ENCODE measurements around the gene GPR108.

GPR108 gene

DNA sequence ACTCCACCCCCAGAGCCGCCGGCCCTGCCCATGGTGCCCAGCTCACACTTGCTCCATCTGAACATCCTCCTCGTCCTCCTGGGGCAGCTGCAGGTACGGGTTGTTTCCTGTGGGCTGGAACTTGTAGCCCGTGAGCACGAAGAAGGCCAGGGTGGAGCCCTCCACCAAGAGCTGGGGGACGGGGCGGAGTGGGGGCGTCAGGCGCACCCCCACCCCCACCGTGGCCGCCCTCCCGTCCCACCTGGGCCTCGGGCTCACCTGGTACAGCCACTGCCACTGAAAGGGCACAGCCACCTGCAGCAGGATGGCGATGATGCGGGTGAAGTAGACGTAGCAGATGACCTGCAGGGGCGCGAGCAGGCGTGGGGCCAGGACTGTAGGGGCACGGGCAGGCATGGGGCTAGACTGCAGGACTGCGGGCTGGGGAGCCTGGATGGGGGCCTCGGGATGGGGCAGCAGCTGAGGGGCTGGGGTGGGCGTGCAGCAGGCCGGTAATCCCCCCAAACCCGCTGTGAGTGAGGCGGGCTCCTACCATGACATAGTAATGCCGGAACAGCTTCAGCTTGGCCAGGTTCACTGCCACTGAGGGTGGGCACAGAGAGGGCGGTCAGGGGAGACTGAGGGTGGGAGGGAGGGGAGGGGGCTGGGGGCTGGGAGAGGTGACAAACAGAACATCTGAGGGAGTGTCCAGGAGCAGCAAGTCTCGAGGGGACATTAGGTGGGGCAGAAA, 6.3 kb downstream of the GPR108 start:
- TF ChIP-seq YY1 (IDR thresholded peaks at IDR 0.05; ENCODE audit: low read depth), result no peak
- TF ChIP-seq, protein P1, sequence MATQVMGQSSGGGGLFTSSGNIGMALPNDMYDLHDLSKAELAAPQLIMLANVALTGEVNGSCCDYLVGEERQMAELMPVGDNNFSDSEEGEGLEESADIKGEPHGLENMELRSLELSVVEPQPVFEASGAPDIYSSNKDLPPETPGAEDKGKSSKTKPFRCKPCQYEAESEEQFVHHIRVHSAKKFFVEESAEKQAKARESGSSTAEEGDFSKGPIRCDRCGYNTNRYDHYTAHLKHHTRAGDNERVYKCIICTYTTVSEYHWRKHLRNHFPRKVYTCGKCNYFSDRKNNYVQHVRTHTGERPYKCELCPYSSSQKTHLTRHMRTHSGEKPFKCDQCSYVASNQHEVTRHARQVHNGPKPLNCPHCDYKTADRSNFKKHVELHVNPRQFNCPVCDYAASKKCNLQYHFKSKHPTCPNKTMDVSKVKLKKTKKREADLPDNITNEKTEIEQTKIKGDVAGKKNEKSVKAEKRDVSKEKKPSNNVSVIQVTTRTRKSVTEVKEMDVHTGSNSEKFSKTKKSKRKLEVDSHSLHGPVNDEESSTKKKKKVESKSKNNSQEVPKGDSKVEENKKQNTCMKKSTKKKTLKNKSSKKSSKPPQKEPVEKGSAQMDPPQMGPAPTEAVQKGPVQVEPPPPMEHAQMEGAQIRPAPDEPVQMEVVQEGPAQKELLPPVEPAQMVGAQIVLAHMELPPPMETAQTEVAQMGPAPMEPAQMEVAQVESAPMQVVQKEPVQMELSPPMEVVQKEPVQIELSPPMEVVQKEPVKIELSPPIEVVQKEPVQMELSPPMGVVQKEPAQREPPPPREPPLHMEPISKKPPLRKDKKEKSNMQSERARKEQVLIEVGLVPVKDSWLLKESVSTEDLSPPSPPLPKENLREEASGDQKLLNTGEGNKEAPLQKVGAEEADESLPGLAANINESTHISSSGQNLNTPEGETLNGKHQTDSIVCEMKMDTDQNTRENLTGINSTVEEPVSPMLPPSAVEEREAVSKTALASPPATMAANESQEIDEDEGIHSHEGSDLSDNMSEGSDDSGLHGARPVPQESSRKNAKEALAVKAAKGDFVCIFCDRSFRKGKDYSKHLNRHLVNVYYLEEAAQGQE (IDR thresholded peaks at IDR 0.05; ENCODE audit: low read depth), result no peak
- no peak for TF ChIP-seq CEBPB (IDR thresholded peaks at IDR 0.05)
- TF ChIP-seq TCF12 (IDR thresholded peaks at IDR 0.05; ENCODE audit: low read depth), result no peak
- no peak for TF ChIP-seq TAF1 (IDR thresholded peaks at IDR 0.05; ENCODE audit: low read depth)
- no peak for TF ChIP-seq CREB1 (IDR thresholded peaks at IDR 0.05; ENCODE audit: low read depth)
- no peak for TF ChIP-seq TEAD4 (IDR thresholded peaks at IDR 0.05)

DNA sequence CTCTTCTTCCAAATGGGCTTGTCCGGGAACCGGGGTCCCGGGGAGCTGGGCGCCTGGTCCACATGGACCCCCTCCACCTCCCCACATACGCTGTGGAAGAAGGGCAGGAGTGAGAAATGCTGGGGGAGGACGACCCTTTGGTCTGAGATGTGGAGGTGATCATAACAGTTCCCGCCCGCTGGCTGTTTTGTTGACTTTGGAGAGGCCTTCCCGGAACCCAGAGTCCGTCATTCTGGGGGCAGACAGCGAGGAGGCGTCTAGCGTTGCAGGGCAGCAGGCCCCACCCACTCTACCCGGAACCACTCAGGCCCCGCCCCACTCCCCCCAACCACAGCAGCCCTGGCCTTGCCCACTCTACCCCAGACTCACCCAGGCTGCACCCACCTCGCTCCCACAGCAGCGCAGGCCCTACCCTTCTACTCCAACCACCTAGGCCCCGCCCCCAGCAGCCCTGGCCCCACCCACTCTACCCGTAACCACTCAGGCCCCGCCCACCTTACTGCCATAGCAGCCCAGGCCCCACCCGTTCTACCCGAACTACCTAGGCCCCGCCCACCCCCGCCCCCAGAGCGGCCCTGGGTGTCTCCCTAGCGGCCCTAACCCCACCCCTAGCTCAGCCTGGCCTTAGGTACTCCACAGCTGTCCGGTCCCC, 7.1 kb downstream of the GPR108 start:
- TF ChIP-seq CREB1 (IDR thresholded peaks at IDR 0.05; ENCODE audit: low read depth) (no peak), NFIC (IDR thresholded peaks at IDR 0.05) (no peak), ZBTB7A (IDR thresholded peaks at IDR 0.05; ENCODE audit: low read depth) (no peak), RAD21 (IDR thresholded peaks at IDR 0.05; ENCODE audit: low read depth) (no peak), CEBPB (IDR thresholded peaks at IDR 0.05) (no peak), FOXM1 (IDR thresholded peaks at IDR 0.05; ENCODE audit: borderline replicate concordance, low read depth) (no peak), YY1 (IDR thresholded peaks at IDR 0.05; ENCODE audit: low read depth) (no peak), TAF1 (IDR thresholded peaks at IDR 0.05; ENCODE audit: low read depth) (no peak), EGR1 (IDR thresholded peaks at IDR 0.05) (no peak), TCF12 (IDR thresholded peaks at IDR 0.05; ENCODE audit: low read depth) (no peak), EP300 (IDR thresholded peaks at IDR 0.05; ENCODE audit: borderline replicate concordance) (no peak), TEAD4 (IDR thresholded peaks at IDR 0.05) (no peak)
- TF ChIP-seq, protein P1 (IDR thresholded peaks at IDR 0.05; ENCODE audit: low read depth), result no peak
- TF ChIP-seq, protein P2, sequence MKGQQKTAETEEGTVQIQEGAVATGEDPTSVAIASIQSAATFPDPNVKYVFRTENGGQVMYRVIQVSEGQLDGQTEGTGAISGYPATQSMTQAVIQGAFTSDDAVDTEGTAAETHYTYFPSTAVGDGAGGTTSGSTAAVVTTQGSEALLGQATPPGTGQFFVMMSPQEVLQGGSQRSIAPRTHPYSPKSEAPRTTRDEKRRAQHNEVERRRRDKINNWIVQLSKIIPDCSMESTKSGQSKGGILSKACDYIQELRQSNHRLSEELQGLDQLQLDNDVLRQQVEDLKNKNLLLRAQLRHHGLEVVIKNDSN (IDR thresholded peaks at IDR 0.05), result no peak
- TF ChIP-seq, protein P3, sequence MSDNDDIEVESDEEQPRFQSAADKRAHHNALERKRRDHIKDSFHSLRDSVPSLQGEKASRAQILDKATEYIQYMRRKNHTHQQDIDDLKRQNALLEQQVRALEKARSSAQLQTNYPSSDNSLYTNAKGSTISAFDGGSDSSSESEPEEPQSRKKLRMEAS (IDR thresholded peaks at IDR 0.05), result no peak

DNA sequence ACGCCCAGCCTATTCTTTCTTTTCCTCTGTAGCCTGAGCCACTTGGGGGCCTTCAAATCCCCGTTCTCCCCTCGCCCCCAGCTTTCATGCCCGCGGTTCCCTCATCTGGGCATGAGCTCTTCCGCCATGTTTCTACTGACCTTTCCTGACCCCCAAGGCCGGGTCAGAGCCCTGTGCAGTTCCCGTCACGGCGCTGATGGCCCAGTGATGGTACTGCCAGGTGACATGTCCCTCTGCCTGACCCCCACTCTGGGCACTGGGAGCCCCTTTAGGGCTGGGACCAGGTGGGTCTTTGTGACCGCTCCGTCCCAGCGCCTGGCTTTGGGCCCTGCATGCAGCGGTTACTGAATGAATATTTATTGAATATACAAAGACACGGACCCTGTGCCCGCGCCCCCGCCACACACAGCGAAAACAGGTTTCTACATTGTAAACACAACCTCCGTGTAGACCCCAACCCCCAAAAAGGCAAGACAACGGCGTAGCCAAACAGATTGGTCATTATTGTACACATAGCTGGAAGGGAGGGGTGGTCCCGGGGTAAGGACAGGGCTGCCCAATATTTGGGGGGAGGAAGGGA, 7.7 kb downstream of the GPR108 start:
- TF ChIP-seq CEBPB (IDR thresholded peaks at IDR 0.05), result no peak
- no peak for TF ChIP-seq RAD21 (IDR thresholded peaks at IDR 0.05; ENCODE audit: low read depth)
- TF ChIP-seq ZBTB7A (IDR thresholded peaks at IDR 0.05; ENCODE audit: low read depth), result no peak
- TF ChIP-seq TAF1 (IDR thresholded peaks at IDR 0.05; ENCODE audit: low read depth), result no peak
- TF ChIP-seq, protein P1 (IDR thresholded peaks at IDR 0.05; ENCODE audit: low read depth), result no peak
- no peak for TF ChIP-seq FOXM1 (IDR thresholded peaks at IDR 0.05; ENCODE audit: borderline replicate concordance, low read depth)
- TF ChIP-seq EP300 (IDR thresholded peaks at IDR 0.05; ENCODE audit: borderline replicate concordance), result no peak
- no peak for TF ChIP-seq CREB1 (IDR thresholded peaks at IDR 0.05; ENCODE audit: low read depth)
- TF ChIP-seq TCF12 (IDR thresholded peaks at IDR 0.05; ENCODE audit: low read depth), result no peak
- TF ChIP-seq, protein P3 (IDR thresholded peaks at IDR 0.05), result no peak
- no peak for TF ChIP-seq NFIC (IDR thresholded peaks at IDR 0.05)
- no peak for TF ChIP-seq TEAD4 (IDR thresholded peaks at IDR 0.05)
- TF ChIP-seq, protein P2 (IDR thresholded peaks at IDR 0.05), result no peak
- no peak for TF ChIP-seq EGR1 (IDR thresholded peaks at IDR 0.05)
- no peak for TF ChIP-seq YY1 (IDR thresholded peaks at IDR 0.05; ENCODE audit: low read depth)
